GM08714 (cell line): ENCODE data around the gene UPK3BL1.
"Not testable (repeated sequence)": the region's sequence is repeated elsewhere in the genome, so short reads cannot be mapped to it uniquely, and the experiment has no call there.

Source experiments
- H3K4me3 ChIP-seq: fragments of 200-500 bp; sonication (Bioruptor generic); 2 replicates; pipeline ENCODE4 v1.5.1; 2014; ENCODE audit warnings: mild to moderate bottlenecking, low read length, inconsistent platforms

UPK3BL1 gene

GRCh38 chr7:102627271-102627904 is 15.2 kb downstream of the UPK3BL1 start:
- not testable (repeated sequence) for H3K4me3 ChIP-seq

- H3K4me3 ChIP-seq, result not testable (repeated sequence)
Measured at GRCh38 chr7:102618122-102618521, 24.5 kb downstream of the UPK3BL1 start.

- peak within 1 kb of the TSS; percentile 57; the same call in 1 of the 2 replicates for H3K4me3 ChIP-seq
Measured at GRCh38 chr7:102616507-102617125, 26.0 kb downstream of the UPK3BL1 start, which contains the start of gene RASA4. TSS of gene RASA4 (minus strand) at chr7:102616756. CDS start at chr7:102616689, 67 bp downstream.

GRCh38 chr7:102615930-102616329 is 26.7 kb downstream of the UPK3BL1 start:
- H3K4me3 ChIP-seq, result not testable (repeated sequence)

- not testable (repeated sequence) for H3K4me3 ChIP-seq
Measured at GRCh38 chr7:102614873-102615272, 27.7 kb downstream of the UPK3BL1 start.

GRCh38 chr7:102614346-102614697 is 28.3 kb downstream of the UPK3BL1 start:
- not testable (repeated sequence) for H3K4me3 ChIP-seq

GRCh38 chr7:102613575-102614345 is 28.8 kb downstream of the UPK3BL1 start:
- H3K4me3 ChIP-seq, result not testable (repeated sequence)

GRCh38 chr7:102611675-102612325 is 30.8 kb downstream of the UPK3BL1 start:
- not testable (repeated sequence) for H3K4me3 ChIP-seq

- H3K4me3 ChIP-seq, result not testable (repeated sequence)
Measured at GRCh38 chr7:102611013-102611674, 31.4 kb downstream of the UPK3BL1 start.

- H3K4me3 ChIP-seq, result not testable (repeated sequence)
Measured at GRCh38 chr7:102610441-102610840, 32.1 kb downstream of the UPK3BL1 start.

GRCh38 chr7:102609734-102610133 is 32.9 kb downstream of the UPK3BL1 start:
- H3K4me3 ChIP-seq, result not testable (repeated sequence)

GRCh38 chr7:102606848-102607247 is 35.7 kb downstream of the UPK3BL1 start:
- not testable (repeated sequence) for H3K4me3 ChIP-seq

- not testable (repeated sequence) for H3K4me3 ChIP-seq
Measured at GRCh38 chr7:102604431-102605145, 38.0 kb downstream of the UPK3BL1 start.

- H3K4me3 ChIP-seq, result not testable (repeated sequence)
Measured at GRCh38 chr7:102602317-102602716, 40.3 kb downstream of the UPK3BL1 start.

GRCh38 chr7:102599699-102600098 is 42.9 kb downstream of the UPK3BL1 start:
- not testable (repeated sequence) for H3K4me3 ChIP-seq

GRCh38 chr7:102596036-102596435 is 46.6 kb downstream of the UPK3BL1 start:
- not testable (repeated sequence) for H3K4me3 ChIP-seq

- H3K4me3 ChIP-seq, result not testable (repeated sequence)
Measured at GRCh38 chr7:102593637-102594334, 48.8 kb downstream of the UPK3BL1 start.

GRCh38 chr7:102592477-102593019 is 50.0 kb downstream of the UPK3BL1 start:
- H3K4me3 ChIP-seq, result not testable (repeated sequence)

GRCh38 chr7:102589857-102590256 is 52.7 kb downstream of the UPK3BL1 start:
- not testable (repeated sequence) for H3K4me3 ChIP-seq
